Cortex of kidney (tissue), 1 donor: ENCODE measurements around the gene ILKAP.

Experiments
- DNase-seq: peaks from one replicate; lab custom pipeline; 2025; lab: John Stamatoyannopoulos, UW

The ILKAP gene

DNA sequence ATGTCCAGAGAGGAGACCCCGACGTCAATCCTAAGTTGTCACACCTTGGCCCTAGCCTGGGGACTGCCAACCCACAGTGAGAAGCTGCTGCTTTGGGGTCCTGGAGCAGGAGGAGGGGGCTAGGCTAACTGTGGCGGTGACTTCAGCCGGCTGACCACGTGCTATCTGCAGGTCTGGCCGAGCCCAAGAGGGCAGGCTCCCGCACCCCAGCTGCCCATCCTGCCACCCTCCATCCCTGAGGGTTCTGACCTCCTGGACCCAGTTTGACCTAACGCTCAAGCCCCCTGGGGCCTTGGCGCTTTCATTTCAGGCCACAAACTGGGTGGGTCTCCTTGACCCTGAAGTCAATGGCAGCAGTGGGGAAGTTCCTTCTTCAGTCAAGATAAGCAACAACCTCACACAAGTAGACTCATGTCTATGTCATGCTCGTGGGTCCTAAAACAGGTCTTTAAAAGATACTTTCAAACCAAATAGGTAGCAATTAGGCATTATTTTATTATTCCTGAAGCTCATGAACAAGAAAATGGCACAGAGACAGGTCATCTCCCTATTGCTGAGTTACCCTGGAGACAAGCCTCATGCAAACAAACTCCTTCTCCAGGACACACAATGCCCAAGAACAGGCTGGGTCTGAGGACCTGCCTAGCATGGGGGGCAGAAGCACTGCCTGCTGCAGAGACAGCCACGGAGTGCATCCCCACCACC, 34.1 kb upstream of the ILKAP start:
- no peak for DNase-seq

GRCh38 chr2:238236571-238236970, 33.1 kb upstream of the ILKAP start:
- DNase-seq: no peak

DNA sequence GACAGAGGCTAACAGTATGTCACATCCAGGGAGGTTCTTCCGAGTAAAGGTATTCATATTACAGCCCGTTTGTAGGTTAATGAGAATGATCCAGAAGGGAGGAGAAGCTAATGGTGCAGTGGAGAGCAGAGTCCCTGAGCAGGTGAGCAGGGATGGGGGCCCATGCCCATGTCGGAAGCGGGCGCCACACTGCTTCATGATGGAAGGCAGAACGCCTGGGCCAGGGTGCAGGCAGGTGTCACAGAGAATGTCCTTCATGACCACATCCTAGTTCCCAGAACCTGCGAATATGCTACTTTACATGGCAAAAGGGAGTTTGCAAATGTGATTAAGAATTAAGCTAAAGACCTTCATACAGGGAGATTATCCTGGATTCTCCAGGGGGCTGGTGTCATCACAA, 32.4 kb upstream of the ILKAP start:
- no peak for DNase-seq

DNA sequence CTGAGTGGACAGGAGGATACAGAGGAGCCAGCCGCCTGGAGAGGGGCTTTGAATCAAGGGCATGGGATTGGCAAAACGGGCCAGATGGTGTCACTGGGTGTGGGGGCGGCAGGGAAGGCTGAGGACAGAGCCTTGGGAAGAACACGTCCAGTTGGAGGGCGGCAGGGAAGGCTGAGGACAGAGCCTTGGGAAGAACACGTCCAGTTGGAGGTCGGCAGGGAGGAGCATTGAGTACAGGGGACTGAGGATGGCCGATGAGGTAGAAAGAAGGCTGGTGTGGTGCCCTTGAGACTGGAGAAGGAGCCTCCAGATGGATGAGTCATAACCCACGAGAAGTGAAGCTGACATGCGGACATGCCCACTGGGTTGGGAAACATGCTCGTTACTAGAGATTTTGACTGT, 31.8 kb upstream of the ILKAP start:
- no peak for DNase-seq

DNA sequence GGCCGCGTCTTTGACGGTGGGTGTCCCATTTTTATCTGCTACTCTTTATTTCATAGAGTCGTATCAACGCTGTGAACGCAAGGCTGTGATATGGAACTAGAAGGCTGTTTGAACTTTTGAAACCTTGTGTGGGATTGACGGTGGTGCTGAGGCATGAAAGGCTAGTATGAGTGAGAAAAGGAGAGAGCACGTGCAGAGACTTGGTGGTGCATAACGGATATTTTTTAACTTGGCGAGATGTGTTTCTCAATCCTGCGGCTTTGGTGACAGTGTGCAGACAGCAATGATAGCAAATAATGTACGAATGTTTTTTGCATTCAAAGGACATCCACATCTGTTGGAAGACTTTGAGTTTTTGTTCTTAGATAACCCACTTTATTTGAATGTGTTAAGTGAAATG, 30.1 kb upstream of the ILKAP start:
- no peak for DNase-seq

- DNase-seq: no peak
Observed at GRCh38 chr2:238231809-238232208, 28.3 kb upstream of the ILKAP start.

GRCh38 chr2:238231251-238231793, 27.8 kb upstream of the ILKAP start:
- DNase-seq: no peak

DNA sequence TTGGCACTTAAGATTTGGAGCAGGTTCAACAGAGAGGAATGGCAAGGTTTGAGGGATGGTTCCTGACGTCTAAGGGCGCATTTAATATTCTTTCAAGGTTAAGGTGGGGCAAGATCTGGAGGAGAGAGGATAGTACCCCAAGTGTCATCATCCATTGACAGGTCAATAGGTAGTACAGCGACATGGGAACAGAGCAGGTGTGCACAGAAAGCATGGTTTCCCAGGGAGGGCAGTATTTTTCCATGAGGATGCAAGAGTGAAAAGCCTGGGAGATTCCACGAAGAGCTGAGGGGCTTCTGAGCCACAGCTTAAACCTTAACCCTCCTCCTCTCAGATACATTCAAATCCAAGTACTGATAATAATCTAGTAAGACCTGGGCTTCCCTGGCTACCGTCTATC, 27.2 kb upstream of the ILKAP start:
- no peak for DNase-seq

GRCh38 chr2:238228700-238229099, 25.2 kb upstream of the ILKAP start:
- no peak for DNase-seq

DNA sequence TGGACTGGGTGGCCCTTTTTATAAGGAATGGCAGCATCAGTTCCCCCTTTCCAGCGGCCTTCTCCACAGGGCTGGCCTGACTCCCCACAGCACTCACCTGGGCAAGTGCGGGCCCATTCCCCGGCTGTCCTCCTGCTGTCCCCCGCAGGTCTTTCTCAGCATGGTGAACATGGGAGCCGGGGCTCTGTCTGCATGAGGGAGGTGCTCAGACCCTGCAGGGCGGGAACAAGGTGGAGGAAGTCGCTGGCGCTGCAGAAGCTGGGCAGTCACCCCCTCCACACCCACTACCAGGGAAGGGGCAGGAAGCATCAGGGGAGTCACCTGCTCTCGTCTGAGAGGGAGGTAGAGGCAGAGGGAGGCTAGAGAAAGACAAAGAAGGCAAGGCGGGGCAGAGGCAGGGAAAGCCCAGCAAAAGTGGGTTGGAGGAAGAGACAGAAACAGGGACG, 24.1 kb upstream of the ILKAP start:
- no peak for DNase-seq

- no peak for DNase-seq
Observed at GRCh38 chr2:238226698-238227586, 23.4 kb upstream of the ILKAP start.

- DNase-seq: no peak
Observed at GRCh38 chr2:238225911-238226697, 22.6 kb upstream of the ILKAP start.

DNA sequence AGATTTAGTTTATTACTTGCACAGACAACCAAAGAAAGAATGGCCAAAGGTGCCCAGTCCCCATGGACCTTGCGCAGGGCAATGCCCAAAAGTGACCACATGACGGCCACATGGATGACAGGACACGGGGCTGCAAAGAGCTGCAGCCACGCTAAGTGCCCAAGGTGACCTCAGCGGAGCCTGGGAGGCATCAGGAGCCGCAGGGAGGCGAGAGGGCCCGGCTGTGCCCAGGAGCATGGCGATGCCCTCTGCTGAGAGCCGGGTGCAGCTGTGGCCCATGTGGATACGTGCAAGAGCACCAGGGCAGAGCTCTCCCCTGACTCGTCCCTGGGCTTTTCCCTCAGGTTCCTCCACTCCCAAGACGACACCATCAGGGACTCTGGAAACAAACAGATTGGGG, 21.6 kb upstream of the ILKAP start:
- no peak for DNase-seq

- no peak for DNase-seq
Observed at GRCh38 chr2:238224356-238225035, 21.0 kb upstream of the ILKAP start.

DNA sequence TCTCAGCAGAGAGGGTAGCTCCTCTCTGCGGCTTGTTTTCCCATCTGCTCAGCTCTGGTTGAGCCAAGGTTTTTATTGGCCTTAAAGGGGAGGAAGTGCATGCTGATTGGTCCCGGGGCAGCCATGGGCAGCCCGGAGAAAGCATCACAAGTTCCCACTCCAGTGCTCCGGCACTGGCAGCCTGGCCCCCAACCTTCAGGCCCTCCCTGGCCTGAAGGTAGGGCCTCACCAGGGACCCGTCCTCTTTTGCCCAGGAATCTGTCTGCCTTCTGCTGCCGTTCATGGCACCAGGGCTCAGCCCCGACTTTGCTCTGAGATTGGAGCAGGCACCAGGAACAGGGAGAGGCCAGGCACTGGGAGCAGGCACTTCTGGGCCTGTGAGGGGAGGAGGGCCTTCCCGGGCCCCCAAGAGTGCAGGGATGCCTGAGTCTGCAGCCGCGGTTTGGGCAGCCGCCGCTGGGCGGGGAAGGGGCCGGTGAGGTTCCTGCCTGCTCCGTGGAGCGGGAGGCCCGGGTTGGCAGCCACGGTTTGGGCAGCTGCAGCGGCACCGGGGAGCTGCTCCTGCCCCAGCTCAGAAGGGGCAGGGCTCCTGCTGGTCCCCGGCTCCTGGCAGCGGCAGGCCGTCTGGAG, 17.5 kb upstream of the ILKAP start:
- DNase-seq: no peak

DNA sequence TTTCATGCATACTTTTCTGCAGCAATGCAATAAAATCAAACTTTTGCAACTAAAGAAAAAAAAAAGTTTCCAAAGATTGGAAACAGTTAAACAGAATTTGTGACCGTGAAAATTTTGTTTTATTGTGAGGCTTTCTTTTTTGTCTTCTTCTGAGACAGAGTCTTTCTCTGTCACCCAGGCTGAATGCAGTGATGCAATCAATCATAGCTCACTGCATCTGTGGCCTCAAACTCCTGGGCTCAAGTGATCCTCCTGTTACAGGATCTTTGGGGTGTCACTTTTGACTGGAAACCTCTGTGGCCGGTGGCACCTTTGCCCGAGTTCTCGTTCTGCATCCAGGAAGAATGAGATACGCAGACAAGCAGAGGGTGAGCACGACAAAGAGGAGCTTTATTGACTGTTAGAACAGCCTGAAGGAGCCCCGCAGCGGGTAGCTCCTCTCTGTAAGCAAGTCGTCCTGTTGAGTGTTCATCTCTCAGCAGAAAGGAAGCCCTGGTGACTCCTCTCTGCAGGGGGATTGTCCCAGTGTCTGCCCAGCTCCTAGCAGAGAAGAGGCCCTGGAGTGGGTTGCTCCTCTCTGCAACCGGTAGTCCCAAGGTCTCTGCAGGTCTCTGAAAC, 16.9 kb upstream of the ILKAP start:
- no peak for DNase-seq

DNA sequence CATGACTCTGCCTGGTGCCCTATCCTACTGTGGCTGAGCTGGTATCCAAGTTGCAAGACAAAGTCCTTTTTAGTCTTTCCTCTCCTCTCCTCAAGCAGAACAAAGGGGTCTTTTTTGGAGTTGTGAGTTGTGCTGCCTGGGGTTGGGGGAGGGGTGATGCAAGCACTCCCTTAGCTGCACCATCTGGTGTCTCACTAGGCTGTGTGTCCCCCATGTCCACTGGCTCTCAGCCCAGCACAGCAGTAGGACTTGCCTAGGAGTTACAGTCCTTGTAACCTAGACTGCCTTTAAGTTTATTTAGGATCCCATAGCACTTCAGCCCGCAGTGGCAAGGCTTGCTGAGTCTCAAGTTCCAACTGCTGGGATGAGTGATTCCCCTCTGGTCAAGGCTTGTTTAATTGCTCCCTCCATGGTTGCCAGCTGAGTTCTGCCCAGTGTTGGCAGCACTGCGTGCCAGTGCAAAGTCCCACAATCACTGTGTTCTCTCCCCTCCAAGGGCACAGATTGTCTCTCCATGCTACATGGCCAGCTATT, 13.2 kb upstream of the ILKAP start:
- DNase-seq: no peak

DNA sequence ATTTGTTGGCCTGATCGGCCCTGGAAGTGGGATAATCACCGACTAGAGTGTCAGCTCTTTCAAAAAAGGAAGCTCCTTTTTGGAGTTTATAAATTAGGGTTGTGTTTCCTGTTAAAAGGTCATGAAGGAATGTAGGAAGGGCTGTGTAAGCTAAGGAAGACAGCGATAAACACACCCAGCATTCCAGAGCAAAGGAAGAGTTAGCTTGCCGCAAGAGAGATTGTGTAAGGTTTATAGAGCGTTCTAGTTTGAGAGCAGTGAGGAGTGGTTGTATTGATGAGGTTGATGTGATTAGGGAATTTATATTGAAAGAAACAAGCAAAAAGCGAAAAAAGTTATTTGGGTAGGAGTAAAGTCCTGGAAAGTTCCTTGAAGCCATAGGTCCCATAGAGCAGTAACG, 3.5 kb upstream of the ILKAP start:
- DNase-seq: no peak

- no peak for DNase-seq
Observed at GRCh38 chr2:238203973-238204683, 633 bp upstream of the ILKAP start.
